Measurements from ENCODE around the gene GET4. TPM values are rescaled to one million over a fixed set of nuclear protein-coding genes. Genes with fewer than 3 reads are reported as not detected.
A peak's percentile ranks its signal among the peaks of the same experiment; 100 is the strongest.

GET4 gene
- total and polyA plus RNA-seq, 2 donors from 2014 or later: 44.8 to 80.8 TPM

DNA sequence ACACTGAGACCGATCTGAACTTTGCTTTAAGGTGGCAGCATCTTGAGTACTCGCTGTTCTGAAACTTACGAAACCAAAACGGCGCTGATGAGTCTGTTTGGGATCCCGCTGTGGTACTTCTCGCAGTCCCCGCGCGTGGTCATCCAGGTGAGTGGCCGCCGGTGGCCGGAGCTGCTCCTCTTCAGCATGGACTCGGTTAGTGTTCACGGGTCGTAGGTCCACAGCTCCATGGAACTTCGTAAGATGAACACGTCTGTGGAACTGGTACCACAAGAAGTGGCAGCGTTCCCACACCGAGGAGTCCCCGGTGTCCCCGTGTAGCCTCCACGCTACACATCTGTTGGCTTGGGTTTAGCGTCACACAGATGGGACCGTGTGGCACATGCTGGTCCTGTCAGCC, 10.4 kb upstream of the GET4 start:
- H3K27ac ChIP-seq (ENCODE audit: low read depth in 2 of 2, low read length in 2 of 2): peak overlapping the region; percentile 72 to 97
- peaks cover 7 to 46% (median 27%) of the 10 kb centered on the region in 3 donors for H3K36me3 ChIP-seq (ENCODE audit: control insufficient read depth in 2 of 3, insufficient read depth in 3 of 3, low read length in 3 of 3)
- H3K4me1 ChIP-seq (ENCODE audit: control insufficient read depth in 2 of 3, insufficient read depth in 2 of 3, low read depth in 1 of 3, low read length in 3 of 3): peaks cover 0 to 18% (median 9%) of the 10 kb centered on the region in 3 donors
- no peak overlapping the region for H3K4me3 ChIP-seq (ENCODE audit: low read length in 3 of 3)
- H3K27me3 ChIP-seq (ENCODE audit: control insufficient read depth, insufficient read depth, low read length): no peaks in the 10 kb centered on the region
- TF ChIP-seq, protein P1, sequence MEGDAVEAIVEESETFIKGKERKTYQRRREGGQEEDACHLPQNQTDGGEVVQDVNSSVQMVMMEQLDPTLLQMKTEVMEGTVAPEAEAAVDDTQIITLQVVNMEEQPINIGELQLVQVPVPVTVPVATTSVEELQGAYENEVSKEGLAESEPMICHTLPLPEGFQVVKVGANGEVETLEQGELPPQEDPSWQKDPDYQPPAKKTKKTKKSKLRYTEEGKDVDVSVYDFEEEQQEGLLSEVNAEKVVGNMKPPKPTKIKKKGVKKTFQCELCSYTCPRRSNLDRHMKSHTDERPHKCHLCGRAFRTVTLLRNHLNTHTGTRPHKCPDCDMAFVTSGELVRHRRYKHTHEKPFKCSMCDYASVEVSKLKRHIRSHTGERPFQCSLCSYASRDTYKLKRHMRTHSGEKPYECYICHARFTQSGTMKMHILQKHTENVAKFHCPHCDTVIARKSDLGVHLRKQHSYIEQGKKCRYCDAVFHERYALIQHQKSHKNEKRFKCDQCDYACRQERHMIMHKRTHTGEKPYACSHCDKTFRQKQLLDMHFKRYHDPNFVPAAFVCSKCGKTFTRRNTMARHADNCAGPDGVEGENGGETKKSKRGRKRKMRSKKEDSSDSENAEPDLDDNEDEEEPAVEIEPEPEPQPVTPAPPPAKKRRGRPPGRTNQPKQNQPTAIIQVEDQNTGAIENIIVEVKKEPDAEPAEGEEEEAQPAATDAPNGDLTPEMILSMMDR (IDR thresholded peaks at IDR 0.05; ENCODE audit: borderline replicate concordance, extremely low read depth, insufficient read depth): no peak
- DNase-seq (no peak), FAIRE-seq (no peak)
- H3K9me3 ChIP-seq (ENCODE audit: control insufficient read depth in 2 of 3, insufficient read depth in 1 of 3, low read length in 3 of 3): no peaks in the 10 kb centered on the region
- H3K9ac ChIP-seq (ENCODE audit: low read length in 3 of 3): no peak overlapping the region
- intact Hi-C loops (cut with DNase I): no loop called here

DNA sequence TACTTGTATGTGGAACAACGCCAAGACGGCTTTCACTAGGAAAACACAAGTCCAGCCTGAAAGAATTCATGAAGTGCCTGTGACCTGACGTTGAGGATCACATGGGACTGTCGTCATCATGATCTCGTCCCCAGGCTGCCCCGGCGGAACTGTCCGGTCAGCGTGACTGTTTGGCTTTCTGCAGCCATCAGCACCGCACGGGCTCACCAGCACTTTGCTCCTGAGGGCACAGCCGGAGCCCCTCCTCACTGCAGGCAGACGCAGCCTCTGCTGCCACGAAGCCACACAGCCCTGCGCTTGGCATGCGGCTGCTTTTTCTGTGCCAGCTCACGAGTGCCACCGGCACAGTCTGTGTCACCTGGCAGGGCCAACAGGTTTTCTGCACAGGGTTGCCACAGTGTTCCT, 9.4 kb upstream of the GET4 start:
- intact Hi-C loops (cut with DNase I): no loop called here
- peak overlapping the region; percentile 95 to 97 for H3K27ac ChIP-seq (ENCODE audit: low read depth in 2 of 2, low read length in 2 of 2)
- peak; percentile 83 for FAIRE-seq
- peaks cover 0 to 18% (median 9%) of the 10 kb centered on the region in 3 donors for H3K4me1 ChIP-seq (ENCODE audit: control insufficient read depth in 2 of 3, insufficient read depth in 2 of 3, low read depth in 1 of 3, low read length in 3 of 3)
- peak in 3 of 5 donors; percentile 29 to 93 (median 85) for DNase-seq
- no peaks in the 10 kb centered on the region for H3K9me3 ChIP-seq (ENCODE audit: control insufficient read depth in 2 of 3, insufficient read depth in 1 of 3, low read length in 3 of 3)
- TF ChIP-seq, protein P1 (IDR thresholded peaks at IDR 0.05; ENCODE audit: borderline replicate concordance, extremely low read depth, insufficient read depth): no peak
- H3K27me3 ChIP-seq (ENCODE audit: control insufficient read depth, insufficient read depth, low read length): no peaks in the 10 kb centered on the region
- peak overlapping the region in 1 of 3 donors; percentile 41 for H3K4me3 ChIP-seq (ENCODE audit: low read length in 3 of 3)
- peaks cover 5 to 38% (median 17%) of the 10 kb centered on the region in 3 donors for H3K36me3 ChIP-seq (ENCODE audit: control insufficient read depth in 2 of 3, insufficient read depth in 3 of 3, low read length in 3 of 3)
- peak overlapping the region in 2 of 3 donors; percentile 17 to 84 for H3K9ac ChIP-seq (ENCODE audit: low read length in 3 of 3)

DNA sequence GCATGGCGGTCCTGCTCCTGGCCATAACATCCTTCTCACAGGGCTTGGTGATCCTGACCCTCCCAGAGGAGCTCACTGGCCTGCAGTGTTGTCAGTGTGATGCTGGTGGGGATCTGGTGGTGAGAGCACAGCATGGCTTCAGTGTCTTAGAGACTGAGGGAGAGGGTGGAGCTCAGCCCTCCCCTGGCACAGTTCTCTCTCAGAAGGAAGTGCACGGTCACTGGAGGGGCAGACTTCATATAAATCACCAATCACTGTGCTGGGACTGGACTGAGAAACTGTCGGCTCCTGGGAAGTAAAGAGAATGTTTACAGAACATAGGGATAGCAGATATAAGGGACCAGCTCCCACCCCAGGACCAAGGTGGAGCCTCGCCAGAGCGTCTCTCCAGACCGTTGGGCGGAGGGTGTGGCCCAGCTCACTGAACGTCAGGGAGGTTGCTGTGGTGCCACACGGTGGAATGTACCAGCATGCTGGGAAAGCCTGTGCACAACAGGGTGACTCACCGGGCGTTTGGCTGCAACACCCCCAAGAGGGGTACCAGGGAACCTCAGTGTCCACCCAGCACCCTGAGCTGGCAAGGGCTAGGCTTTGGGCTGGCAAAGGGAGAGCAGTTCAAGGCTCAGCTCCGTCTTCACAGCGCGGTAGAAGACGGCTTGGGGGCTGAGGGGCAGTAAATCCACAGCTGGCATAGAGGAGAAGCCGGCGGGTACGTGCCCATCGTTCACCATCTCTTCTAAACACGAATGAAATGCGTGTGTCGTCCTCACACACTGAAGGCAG, 8.8 kb upstream of the GET4 start:
- peaks cover 0 to 18% (median 9%) of the 10 kb centered on the region in 3 donors for H3K4me1 ChIP-seq (ENCODE audit: control insufficient read depth in 2 of 3, insufficient read depth in 2 of 3, low read depth in 1 of 3, low read length in 3 of 3)
- TF ChIP-seq, protein P1 (IDR thresholded peaks at IDR 0.05; ENCODE audit: borderline replicate concordance, extremely low read depth, insufficient read depth): no peak
- H3K36me3 ChIP-seq (ENCODE audit: control insufficient read depth in 2 of 3, insufficient read depth in 3 of 3, low read length in 3 of 3): peaks cover 5 to 38% (median 21%) of the 10 kb centered on the region in 3 donors
- H3K9me3 ChIP-seq (ENCODE audit: control insufficient read depth in 2 of 3, insufficient read depth in 1 of 3, low read length in 3 of 3): no peaks in the 10 kb centered on the region
- peak in 3 of 5 donors; percentile 25 to 92 (median 65) for DNase-seq
- H3K27me3 ChIP-seq (ENCODE audit: control insufficient read depth, insufficient read depth, low read length): no peaks in the 10 kb centered on the region
- H3K9ac ChIP-seq (ENCODE audit: low read length in 3 of 3): peak overlapping the region in 2 of 3 donors; percentile 17 to 84
- intact Hi-C loops (cut with DNase I): no loop called here
- H3K4me3 ChIP-seq (ENCODE audit: low read length in 3 of 3): peak overlapping the region in 1 of 3 donors; percentile 41
- no peak for FAIRE-seq
- H3K27ac ChIP-seq (ENCODE audit: low read depth in 2 of 2, low read length in 2 of 2): peak overlapping the region; percentile 95 to 97

All from kidney (tissue), 14 donors.